Activated CD4-positive, alpha-beta memory T cell treated with anti-CD3 and anti-CD28 coated beads for 36 hours (primary cell): ENCODE data around the gene ADIG. TPM values are rescaled to one million over a fixed set of nuclear protein-coding genes. Genes with fewer than 3 reads are reported as not detected.

ENCODE experiments used
- CTCF ChIA-PET: fragments of 350-600 bp; sonication (Branson Sonifier 250); formaldehyde crosslinking; loops from one replicate; lab custom pipeline; 2021; ENCODE audit warnings: antibody characterized with exemption, inconsistent platforms; lab: Charles Lee
- POLR2A ChIA-PET: fragments of 350-600 bp; sonication (Branson Sonifier 250); formaldehyde crosslinking; loops from one replicate; lab custom pipeline; 2021; ENCODE audit warnings: antibody characterized with exemption; lab: Charles Lee
- DNase-seq: peaks from one replicate; pipeline ENCODE4 v3.0.0-alpha.2; 2020
- H3K27ac Mint-ChIP-seq: one replicate; pipeline ENCODE4 v1.8.0; 2021; ENCODE audit warnings: mixed read lengths
- H3K27me3 Mint-ChIP-seq: one replicate; pipeline ENCODE4 v1.8.0; 2021; ENCODE audit warnings: mixed read lengths
- H3K36me3 Mint-ChIP-seq: one replicate; pipeline ENCODE4 v1.8.0; 2021; ENCODE audit warnings: mixed read lengths
- H3K4me1 Mint-ChIP-seq: one replicate; pipeline ENCODE4 v1.8.0; 2021; ENCODE audit warnings: low read depth, mixed read lengths
- H3K4me3 Mint-ChIP-seq: one replicate; pipeline ENCODE4 v1.8.0; 2021; ENCODE audit warnings: mild to moderate bottlenecking, mixed read lengths
- H3K9me3 Mint-ChIP-seq: one replicate; pipeline ENCODE4 v1.8.0; 2021; ENCODE audit warnings: mixed read lengths
- intact Hi-C: fragments of 100-400 bp; cut with micrococcal nuclease; formaldehyde crosslinking; loops from one replicate; pipeline ENCODE4 v1.15.1; 2023
- total RNA-seq, 2 experiments: library from RNA; stranded (reverse); gene quantifications; one replicate each; pipeline ENCODE4 v1.2.3, GENCODE V29; 2021

Gene ADIG
- total RNA-seq, 2 experiments from 2014 or later, result not detected

- intact Hi-C loops, result no loop called here
- Mint-ChIP-seq H3K4me3 (no peak overlapping the region), H3K9me3 (no peaks in the 10 kb centered on the region), H3K27me3 (peaks cover 2% of the 10 kb centered on the region), H3K27ac (no peak overlapping the region), H3K36me3 (peaks cover under 1% of the 10 kb centered on the region), H3K4me1 (no peaks in the 10 kb centered on the region)
- POLR2A ChIA-PET, result no interaction called here
- CTCF ChIA-PET, result no interaction called here
- DNase-seq, result no peak
Observed at GRCh38 chr20:38579921-38580320, 1.1 kb upstream of the ADIG start.

GRCh38 chr20:38581830-38582358, 897 bp downstream of the ADIG start:
- intact Hi-C loops, result no loop called here
- DNase-seq, result no peak
- Mint-ChIP-seq H3K4me1 (no peaks in the 10 kb centered on the region), H3K27me3 (peaks cover 2% of the 10 kb centered on the region), H3K36me3 (no peaks in the 10 kb centered on the region), H3K27ac (no peak overlapping the region), H3K4me3 (no peak overlapping the region), H3K9me3 (no peaks in the 10 kb centered on the region)
- CTCF ChIA-PET, result no interaction called here
- POLR2A ChIA-PET, result no interaction called here

GRCh38 chr20:38583306-38583705, 2.3 kb downstream of the ADIG start:
- no peaks in the 10 kb centered on the region for H3K4me1 Mint-ChIP-seq
- H3K27me3 Mint-ChIP-seq, result peaks cover 2% of the 10 kb centered on the region
- CTCF ChIA-PET, result no interaction called here
- H3K9me3 Mint-ChIP-seq, result no peaks in the 10 kb centered on the region
- H3K27ac Mint-ChIP-seq, result no peak overlapping the region
- H3K4me3 Mint-ChIP-seq, result no peak overlapping the region
- POLR2A ChIA-PET, result no interaction called here
- intact Hi-C loops, result no loop called here
- DNase-seq, result no peak
- H3K36me3 Mint-ChIP-seq, result no peaks in the 10 kb centered on the region

GRCh38 chr20:38584099-38584763, 3.2 kb downstream of the ADIG start:
- Mint-ChIP-seq H3K9me3 (no peaks in the 10 kb centered on the region), H3K4me1 (no peaks in the 10 kb centered on the region), H3K27ac (no peak overlapping the region), H3K4me3 (no peak overlapping the region), H3K27me3 (peaks cover 2% of the 10 kb centered on the region), H3K36me3 (no peaks in the 10 kb centered on the region)
- CTCF ChIA-PET, result no interaction called here
- no peak for DNase-seq
- intact Hi-C loops, result no loop called here
- POLR2A ChIA-PET, result no interaction called here

GRCh38 chr20:38585404-38586180, 4.6 kb downstream of the ADIG start:
- Mint-ChIP-seq H3K4me3 (no peak overlapping the region), H3K9me3 (no peaks in the 10 kb centered on the region)
- intact Hi-C loops, result no loop called here

GRCh38 chr20:38586181-38586525, 5.2 kb downstream of the ADIG start:
- intact Hi-C loops, result no loop called here
- no peak for DNase-seq
- Mint-ChIP-seq H3K4me1 (no peaks in the 10 kb centered on the region), H3K27me3 (peaks cover 2% of the 10 kb centered on the region), H3K4me3 (no peak overlapping the region), H3K9me3 (no peaks in the 10 kb centered on the region), H3K36me3 (no peaks in the 10 kb centered on the region), H3K27ac (no peak overlapping the region)
- ChIA-PET POLR2A (no interaction called here), CTCF (no interaction called here)

More at GRCh38 chr20:38585404-38586180, 4.6 kb downstream of the ADIG start:
- no peak for DNase-seq
- no peak overlapping the region for H3K27ac Mint-ChIP-seq
- ChIA-PET POLR2A (no interaction called here), CTCF (no interaction called here)
- peaks cover 2% of the 10 kb centered on the region for H3K27me3 Mint-ChIP-seq
- H3K4me1 Mint-ChIP-seq, result no peaks in the 10 kb centered on the region
- H3K36me3 Mint-ChIP-seq, result no peaks in the 10 kb centered on the region

GRCh38 chr20:38588303-38588702, 7.3 kb downstream of the ADIG start:
- Mint-ChIP-seq H3K27me3 (peaks cover under 1% of the 10 kb centered on the region), H3K9me3 (no peaks in the 10 kb centered on the region), H3K4me1 (no peaks in the 10 kb centered on the region), H3K27ac (no peak overlapping the region), H3K4me3 (no peak overlapping the region), H3K36me3 (no peaks in the 10 kb centered on the region)
- ChIA-PET POLR2A (no interaction called here), CTCF (no interaction called here)
- intact Hi-C loops, result no loop called here
- no peak for DNase-seq

GRCh38 chr20:38589351-38589750, 8.4 kb downstream of the ADIG start:
- POLR2A ChIA-PET, result no interaction called here
- Mint-ChIP-seq H3K9me3 (no peaks in the 10 kb centered on the region), H3K4me1 (no peaks in the 10 kb centered on the region), H3K27ac (no peak overlapping the region), H3K27me3 (no peaks in the 10 kb centered on the region), H3K36me3 (no peaks in the 10 kb centered on the region), H3K4me3 (no peak overlapping the region)
- no peak for DNase-seq
- intact Hi-C loops, result no loop called here
- CTCF ChIA-PET, result no interaction called here

- Mint-ChIP-seq H3K27ac (no peak overlapping the region), H3K4me3 (no peak overlapping the region), H3K36me3 (no peaks in the 10 kb centered on the region)
Observed at GRCh38 chr20:38589967-38590675, 9.1 kb downstream of the ADIG start.

GRCh38 chr20:38590676-38591473, 9.9 kb downstream of the ADIG start:
- no peaks in the 10 kb centered on the region for H3K27me3 Mint-ChIP-seq
- intact Hi-C loops, result no loop called here
- no peaks in the 10 kb centered on the region for H3K9me3 Mint-ChIP-seq
- no peaks in the 10 kb centered on the region for H3K36me3 Mint-ChIP-seq
- CTCF ChIA-PET, result no interaction called here
- H3K27ac Mint-ChIP-seq, result no peak overlapping the region
- H3K4me1 Mint-ChIP-seq, result no peaks in the 10 kb centered on the region
- no peak for DNase-seq
- POLR2A ChIA-PET, result no interaction called here
- H3K4me3 Mint-ChIP-seq, result no peak overlapping the region

More at GRCh38 chr20:38589967-38590675, 9.1 kb downstream of the ADIG start:
- no peak for DNase-seq
- Mint-ChIP-seq H3K9me3 (no peaks in the 10 kb centered on the region), H3K27me3 (no peaks in the 10 kb centered on the region), H3K4me1 (no peaks in the 10 kb centered on the region)
- POLR2A ChIA-PET, result no interaction called here
- CTCF ChIA-PET, result no interaction called here
- intact Hi-C loops, result no loop called here

- POLR2A ChIA-PET, result interaction anchor here (0.6 kb wide), 1 partner anchor 37 kb away, joined by 3 read pairs; no protein-coding TSS in a partner anchor
- Mint-ChIP-seq H3K36me3 (no peaks in the 10 kb centered on the region), H3K4me3 (no peak overlapping the region), H3K9me3 (no peaks in the 10 kb centered on the region), H3K27ac (no peak overlapping the region), H3K27me3 (no peaks in the 10 kb centered on the region), H3K4me1 (no peaks in the 10 kb centered on the region)
- intact Hi-C loops, result no loop called here
- CTCF ChIA-PET, result no interaction called here
- no peak for DNase-seq
Observed at GRCh38 chr20:38591474-38592410, 10.7 kb downstream of the ADIG start.
